MG63 (cell line): ENCODE data around the gene LCTL. TPM values are rescaled to one million over a fixed set of nuclear protein-coding genes. Genes with fewer than 3 reads are reported as not detected.

Experiments used
- DNase-seq: peaks from one replicate; pipeline ENCODE4 v3.0.0-alpha.2; 2020
- H3K27me3 ChIP-seq: fragments of 250-450 bp; sonication (Bioruptor Pico); 2 replicates; pipeline ENCODE4 v1.5.1; 2020; ENCODE audit warnings: mild to moderate bottlenecking, moderate library complexity
- H3K36me3 ChIP-seq: fragments of 250-450 bp; sonication (Bioruptor Pico); 2 replicates; pipeline ENCODE4 v1.5.1; 2020; ENCODE audit warnings: mild to moderate bottlenecking, moderate library complexity
- H3K4me3 ChIP-seq: fragments of 250-450 bp; sonication (Bioruptor Pico); 2 replicates; pipeline ENCODE4 v1.5.1; 2020; ENCODE audit warnings: mild to moderate bottlenecking, moderate library complexity
- H3K9me3 ChIP-seq: fragments of 250-450 bp; sonication (Bioruptor Pico); 2 replicates; pipeline ENCODE4 v1.5.1; 2020; ENCODE audit warnings: mild to moderate bottlenecking, moderate library complexity
- total RNA-seq: library from RNA; depleted of rRNA; stranded (reverse); fragments of >200 nt; shearing (Covaris generic); gene quantifications from 2 replicates; pipeline ENCODE4 v1.2.3, GENCODE V29; 2014; ENCODE audit warnings: low replicate concordance; rRNA removed

Gene LCTL, protein sequence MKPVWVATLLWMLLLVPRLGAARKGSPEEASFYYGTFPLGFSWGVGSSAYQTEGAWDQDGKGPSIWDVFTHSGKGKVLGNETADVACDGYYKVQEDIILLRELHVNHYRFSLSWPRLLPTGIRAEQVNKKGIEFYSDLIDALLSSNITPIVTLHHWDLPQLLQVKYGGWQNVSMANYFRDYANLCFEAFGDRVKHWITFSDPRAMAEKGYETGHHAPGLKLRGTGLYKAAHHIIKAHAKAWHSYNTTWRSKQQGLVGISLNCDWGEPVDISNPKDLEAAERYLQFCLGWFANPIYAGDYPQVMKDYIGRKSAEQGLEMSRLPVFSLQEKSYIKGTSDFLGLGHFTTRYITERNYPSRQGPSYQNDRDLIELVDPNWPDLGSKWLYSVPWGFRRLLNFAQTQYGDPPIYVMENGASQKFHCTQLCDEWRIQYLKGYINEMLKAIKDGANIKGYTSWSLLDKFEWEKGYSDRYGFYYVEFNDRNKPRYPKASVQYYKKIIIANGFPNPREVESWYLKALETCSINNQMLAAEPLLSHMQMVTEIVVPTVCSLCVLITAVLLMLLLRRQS
- 0.43 TPM in 1 of 2 replicates, not detected in the other for total RNA-seq

DNA sequence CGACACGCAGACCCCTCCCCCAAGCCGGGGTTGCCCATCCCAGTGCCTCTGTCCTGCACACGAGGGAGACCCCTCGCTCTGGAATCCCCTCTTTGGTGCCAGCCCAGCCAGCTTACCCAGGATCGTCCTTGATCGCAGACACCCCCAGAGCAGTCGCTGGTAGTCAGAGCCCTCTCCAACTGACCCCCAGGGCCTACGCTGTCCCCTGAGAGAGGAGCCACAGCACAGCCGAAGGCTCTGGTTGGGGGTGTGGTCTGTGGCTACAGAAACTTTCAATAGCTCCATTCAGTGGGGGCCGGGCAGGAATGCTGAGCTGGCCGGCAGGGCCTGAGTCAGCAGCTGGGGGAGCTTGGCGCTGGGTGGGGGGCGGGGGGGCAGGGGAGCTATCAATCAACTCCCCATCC is at the start of gene LCTL:
TSS of gene LCTL (minus strand) at position 258 of the 404 bp plus-strand sequence. CDS start 633 bp downstream, outside the sequence.
- no peaks in the 10 kb centered on the region for H3K36me3 ChIP-seq
- no peaks in the 10 kb centered on the region for H3K9me3 ChIP-seq
- DNase-seq: peak; percentile 59

DNA sequence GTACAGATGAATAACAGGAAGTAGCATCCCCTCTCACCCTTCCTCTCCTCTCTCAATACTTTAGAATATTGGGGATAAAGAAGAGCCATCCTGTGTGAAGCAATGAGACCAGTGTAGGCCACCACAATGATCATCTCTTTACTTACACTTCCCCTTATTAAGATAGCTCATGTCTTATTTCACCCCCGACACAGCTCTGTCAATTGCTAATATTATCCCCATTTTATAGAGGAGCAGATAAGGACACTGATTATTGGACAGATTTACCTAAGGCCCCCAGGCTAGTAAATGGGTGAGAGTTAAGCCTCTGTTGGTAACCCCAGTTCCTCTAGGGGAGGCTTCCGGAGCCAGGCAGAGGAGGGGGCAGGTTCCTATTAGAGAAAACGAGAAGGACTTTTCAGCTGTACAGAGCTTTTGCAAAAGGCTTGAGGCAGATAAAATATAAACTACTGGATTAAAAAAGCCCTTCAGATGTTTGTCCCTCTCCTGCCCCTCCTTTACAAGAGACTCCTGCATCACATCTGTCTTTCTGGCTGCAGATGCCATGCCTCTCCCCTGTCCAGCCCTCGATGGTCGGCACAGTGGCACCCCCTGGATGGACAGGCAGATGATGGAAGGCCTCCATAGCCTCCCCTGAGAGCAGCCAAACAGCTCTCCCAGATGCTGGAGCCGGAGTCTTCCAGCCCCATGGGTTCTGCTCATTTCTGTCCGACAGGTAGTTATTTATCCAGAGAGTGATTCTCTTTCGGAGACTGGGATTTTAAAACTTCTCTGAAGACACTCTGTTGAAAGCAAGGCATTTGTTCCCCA is 49.4 kb upstream of the LCTL start:
- Histone ChIP-seq H3K4me3 (no peak overlapping the region), H3K9me3 (no peaks in the 10 kb centered on the region), H3K27me3 (no peaks in the 10 kb centered on the region), H3K36me3 (no peaks in the 10 kb centered on the region)
- no peak for DNase-seq

More for the DNA sequence above, at the start of gene LCTL:
- no peak within 1 kb of the TSS for H3K4me3 ChIP-seq
- H3K27me3 ChIP-seq: no peaks in the 10 kb centered on the region

- H3K9me3 ChIP-seq: no peaks in the 10 kb centered on the region
- H3K36me3 ChIP-seq: no peaks in the 10 kb centered on the region
- no peak overlapping the region for H3K4me3 ChIP-seq
- no peaks in the 10 kb centered on the region for H3K27me3 ChIP-seq
- DNase-seq: no peak
Measured at GRCh38 chr15:66614456-66614855, 48.7 kb upstream of the LCTL start.

DNA sequence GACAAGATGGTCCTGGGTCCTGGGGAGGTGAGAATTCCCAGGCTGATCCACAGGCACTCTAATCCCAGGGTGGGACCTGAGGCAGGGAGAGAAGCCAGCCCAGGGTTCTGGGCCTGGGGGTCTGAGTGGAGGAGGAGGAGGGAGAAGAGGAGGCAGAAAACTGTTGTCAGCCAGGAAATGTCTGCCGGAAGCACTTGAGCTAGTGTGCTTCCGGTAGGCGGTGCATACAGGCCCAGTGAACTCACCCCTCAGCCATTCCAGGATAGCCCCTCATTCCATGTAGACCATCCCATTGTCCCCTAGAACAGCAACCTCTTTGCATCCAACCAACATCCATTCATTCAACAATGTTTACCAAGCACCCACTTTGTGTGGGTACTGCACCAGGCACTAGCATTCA is 47.9 kb upstream of the LCTL start:
- no peak overlapping the region for H3K4me3 ChIP-seq

DNA sequence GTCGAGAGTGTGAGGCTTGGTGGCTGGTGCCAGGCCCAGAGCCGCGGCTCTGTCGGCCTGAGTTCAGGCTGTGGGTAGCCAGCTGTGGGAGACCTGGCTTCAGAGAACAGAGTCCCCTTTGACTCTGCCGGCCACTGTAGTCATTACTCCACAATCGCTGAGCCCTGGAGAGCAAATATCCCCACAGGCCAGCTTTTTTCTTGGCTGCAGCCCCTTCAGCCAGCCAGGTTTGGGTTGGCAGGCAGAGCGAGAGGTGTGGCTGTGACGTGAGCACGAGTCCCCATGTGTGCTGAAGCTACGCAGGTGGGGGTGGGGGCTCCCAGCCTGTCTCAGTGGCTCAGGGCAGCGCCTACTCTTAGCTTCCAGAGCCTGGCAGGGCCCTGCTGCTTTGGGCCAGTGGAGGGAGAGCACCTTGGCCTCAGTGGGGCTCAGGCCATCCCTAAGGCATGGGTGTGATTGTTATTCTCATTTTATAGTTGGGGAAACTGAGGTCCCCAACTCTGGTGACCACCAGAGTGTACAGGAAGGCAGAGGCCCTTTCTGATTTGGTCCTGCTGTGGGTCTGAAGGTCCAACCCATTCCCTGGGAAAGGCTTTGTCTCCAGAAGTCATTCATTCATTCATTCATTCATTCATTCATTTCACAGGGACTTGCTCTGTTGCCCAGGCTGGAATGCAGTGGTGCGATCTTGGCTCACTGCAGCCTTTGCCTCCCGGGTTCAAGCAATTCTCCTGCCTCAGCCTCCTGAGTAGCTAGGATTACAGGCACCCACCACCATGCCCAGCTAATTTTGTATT is 45.7 kb upstream of the LCTL start:
- H3K27me3 ChIP-seq: no peaks in the 10 kb centered on the region
- H3K36me3 ChIP-seq: no peaks in the 10 kb centered on the region
- no peak overlapping the region for H3K4me3 ChIP-seq
- peak; percentile 19 for DNase-seq
- H3K9me3 ChIP-seq: no peaks in the 10 kb centered on the region

More for the DNA sequence above, 47.9 kb upstream of the LCTL start:
- Histone ChIP-seq H3K36me3 (no peaks in the 10 kb centered on the region), H3K9me3 (no peaks in the 10 kb centered on the region), H3K27me3 (no peaks in the 10 kb centered on the region)
- DNase-seq: no peak

GRCh38 chr15:66609876-66610275 is 44.1 kb upstream of the LCTL start:
- DNase-seq: no peak
- Histone ChIP-seq H3K36me3 (no peaks in the 10 kb centered on the region), H3K9me3 (no peaks in the 10 kb centered on the region), H3K27me3 (no peaks in the 10 kb centered on the region), H3K4me3 (no peak overlapping the region)

- Histone ChIP-seq H3K4me3 (no peak overlapping the region), H3K36me3 (no peaks in the 10 kb centered on the region), H3K27me3 (no peaks in the 10 kb centered on the region), H3K9me3 (no peaks in the 10 kb centered on the region)
- DNase-seq: no peak
Measured at GRCh38 chr15:66608881-66609280, 43.1 kb upstream of the LCTL start.

GRCh38 chr15:66608159-66608558 is 42.4 kb upstream of the LCTL start:
- no peak for DNase-seq
- no peaks in the 10 kb centered on the region for H3K9me3 ChIP-seq
- H3K4me3 ChIP-seq: no peak overlapping the region
- H3K36me3 ChIP-seq: no peaks in the 10 kb centered on the region
- H3K27me3 ChIP-seq: no peaks in the 10 kb centered on the region

DNA sequence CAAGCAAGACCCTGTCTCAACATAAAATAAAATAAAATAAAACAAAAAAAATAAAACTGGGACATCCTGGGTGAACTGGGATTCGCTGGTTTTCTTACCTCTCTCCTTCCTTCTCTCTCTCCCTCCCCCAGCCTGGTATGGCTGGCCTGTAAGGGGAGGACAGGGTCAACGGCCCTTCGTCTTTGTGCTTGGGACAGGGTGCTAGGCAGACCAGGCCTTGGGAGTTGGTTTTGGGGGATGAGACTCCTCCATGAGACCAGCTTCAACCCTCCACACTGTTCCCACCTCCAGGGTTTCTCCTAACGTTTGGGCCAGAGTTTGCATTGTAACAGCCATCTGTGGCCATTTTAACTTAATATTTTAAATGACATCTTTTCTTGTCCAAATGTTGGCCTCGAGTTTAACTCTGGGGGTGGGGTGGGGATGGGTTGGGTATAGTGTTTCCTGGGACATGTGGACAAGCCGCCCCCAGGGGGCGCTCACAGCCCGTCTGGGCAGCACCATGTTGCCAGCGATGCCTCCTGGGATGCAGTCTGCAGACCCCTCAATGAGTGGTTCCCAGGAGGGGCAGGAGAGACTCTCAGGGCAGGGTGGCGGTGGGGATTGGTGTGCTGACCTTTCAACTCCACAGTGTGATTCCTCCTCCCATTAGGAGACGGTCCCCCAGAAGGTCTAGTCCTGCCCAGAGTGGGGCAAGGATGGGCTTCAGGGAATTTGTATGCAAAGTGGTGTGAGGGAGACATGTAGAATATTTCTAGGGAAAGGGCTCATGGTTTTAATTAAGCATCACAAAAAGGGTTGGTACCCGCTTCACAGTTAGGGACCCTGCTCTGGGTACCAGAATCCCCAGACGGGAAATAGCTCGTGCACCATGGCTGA is 37.7 kb upstream of the LCTL start:
- Histone ChIP-seq H3K27me3 (no peaks in the 10 kb centered on the region), H3K4me3 (no peak overlapping the region), H3K36me3 (no peaks in the 10 kb centered on the region), H3K9me3 (no peaks in the 10 kb centered on the region)
- DNase-seq: peak; percentile 65

DNA sequence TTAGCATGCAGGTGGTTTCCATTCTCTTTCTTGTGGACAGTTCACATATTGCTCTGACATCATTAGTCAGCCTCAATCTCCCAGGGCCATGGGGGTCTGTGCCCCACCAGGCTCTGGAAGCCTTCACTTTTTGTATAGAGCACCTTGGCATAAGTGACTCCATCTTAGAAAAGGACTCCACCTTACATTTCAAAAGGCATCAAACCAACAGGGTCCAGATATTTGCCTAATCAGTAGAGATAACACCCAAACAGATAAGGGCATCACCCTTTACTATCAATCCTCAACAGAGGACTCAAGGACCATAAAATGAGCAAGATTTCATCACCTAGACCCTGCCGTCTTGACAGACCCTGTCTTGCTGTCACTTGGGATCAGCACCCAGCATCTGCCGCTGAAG is 35.7 kb upstream of the LCTL start:
- Histone ChIP-seq H3K4me3 (no peak overlapping the region), H3K9me3 (0 out of 2 replicates have a peak, but pooled peaks cover 2% of the 10 kb centered on the region), H3K36me3 (no peaks in the 10 kb centered on the region), H3K27me3 (no peaks in the 10 kb centered on the region)
- no peak for DNase-seq

DNA sequence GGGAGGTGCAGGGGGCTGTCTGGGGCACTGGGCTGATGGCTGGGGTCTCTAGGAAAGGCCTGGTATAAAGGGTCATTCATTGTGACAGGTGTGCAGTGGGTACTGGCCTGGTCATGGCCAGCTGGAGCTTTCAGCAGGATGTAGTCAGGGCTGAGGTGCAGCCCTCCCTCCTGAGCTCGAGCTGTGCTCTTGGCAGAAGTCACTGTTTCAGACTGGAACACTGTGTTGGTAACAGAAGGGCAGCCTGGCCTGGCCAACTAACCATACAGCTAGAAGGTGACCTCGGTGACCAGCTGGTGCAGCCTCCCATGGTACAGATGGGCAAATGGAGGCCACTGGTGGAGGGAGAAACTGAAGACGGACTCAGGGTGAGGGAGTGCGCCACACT is 34.4 kb upstream of the LCTL start:
- 0 out of 2 replicates have a peak, but pooled peaks cover 2% of the 10 kb centered on the region for H3K9me3 ChIP-seq
- no peaks in the 10 kb centered on the region for H3K27me3 ChIP-seq
- no peaks in the 10 kb centered on the region for H3K36me3 ChIP-seq
- no peak overlapping the region for H3K4me3 ChIP-seq
- DNase-seq: no peak

- Histone ChIP-seq H3K36me3 (no peaks in the 10 kb centered on the region), H3K27me3 (no peaks in the 10 kb centered on the region), H3K4me3 (no peak overlapping the region), H3K9me3 (0 out of 2 replicates have a peak, but pooled peaks cover 2% of the 10 kb centered on the region)
- DNase-seq: no peak
Measured at GRCh38 chr15:66599536-66600239, 33.9 kb upstream of the LCTL start.

- Histone ChIP-seq H3K4me3 (no peak overlapping the region), H3K36me3 (no peaks in the 10 kb centered on the region), H3K9me3 (0 out of 2 replicates have a peak, but pooled peaks cover 2% of the 10 kb centered on the region), H3K27me3 (no peaks in the 10 kb centered on the region)
- no peak for DNase-seq
Measured at GRCh38 chr15:66598095-66598815, 32.5 kb upstream of the LCTL start.

DNA sequence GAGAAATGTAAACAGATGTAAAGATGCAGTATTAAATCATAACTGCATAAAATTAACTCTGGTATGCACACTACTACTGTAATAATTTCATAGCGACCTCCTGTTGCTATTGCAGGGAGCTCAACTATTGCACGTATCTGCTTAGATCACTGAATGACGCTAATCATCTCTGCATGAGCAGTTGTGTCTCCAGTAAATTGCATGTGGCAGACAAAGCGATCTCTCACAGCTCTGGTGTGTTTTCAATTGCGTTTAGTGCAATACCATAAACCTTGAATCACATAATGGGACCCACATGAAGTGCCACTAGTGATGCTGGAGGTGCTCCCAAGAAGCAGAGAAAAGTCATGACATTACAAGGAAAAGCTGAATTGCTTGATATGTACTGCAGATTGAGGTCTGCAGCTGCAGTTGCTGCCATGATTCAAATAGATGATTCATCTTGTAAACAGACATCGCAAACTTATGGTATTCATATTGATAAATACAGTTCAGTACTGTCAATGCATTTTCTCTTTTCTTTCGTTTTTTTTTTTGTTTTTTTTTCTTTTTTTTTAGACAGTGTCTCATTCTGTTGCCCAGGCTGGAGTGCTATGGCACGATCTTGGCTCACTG is 30.2 kb upstream of the LCTL start:
- DNase-seq: no peak
- 0 out of 2 replicates have a peak, but pooled peaks cover 2% of the 10 kb centered on the region for H3K9me3 ChIP-seq
- H3K4me3 ChIP-seq: no peak overlapping the region
- H3K27me3 ChIP-seq: no peaks in the 10 kb centered on the region
- no peaks in the 10 kb centered on the region for H3K36me3 ChIP-seq
